CD4-positive, alpha-beta T cell (primary cell): Measurements from ENCODE around the gene KRT76. TPM values are rescaled to one million over a fixed set of nuclear protein-coding genes. Genes with fewer than 3 reads are reported as not detected.

Experiments used
- ATAC-seq: fragments of 200-7000 bp; cut with Tn5 transposase; one replicate; pipeline ENCODE4 v1.10.0; 2022; ENCODE audit warnings: mild to moderate bottlenecking; ENCODE audit not compliant: poor library complexity
- CTCF ChIA-PET: fragments of 350-600 bp; sonication (Branson Sonifier 250); formaldehyde crosslinking; loops from one replicate; lab custom pipeline; 2021; ENCODE audit warnings: antibody characterized with exemption, inconsistent platforms; lab: Charles Lee
- POLR2A ChIA-PET: fragments of 350-600 bp; sonication (Branson Sonifier 250); formaldehyde crosslinking; loops from one replicate; lab custom pipeline; 2021; ENCODE audit warnings: antibody characterized with exemption, inconsistent platforms; lab: Charles Lee
- DNase-seq, 14 experiments: peaks; one replicate each; pipeline ENCODE4 v3.0.0-alpha.2; 2013 to 2020; ENCODE audit warnings: mixed read lengths in 2 of 14
- H3K27ac ChIP-seq, 2 donors: one replicate each; pipeline versions ENCODE4 v1.5.1 to v1.7.0; 2013; ENCODE audit warnings: low read length in 2 of 2, low read depth in 1 of 2, mild to moderate bottlenecking in 1 of 2
- H3K27me3 ChIP-seq, 2 experiments: 1 replicate in 1 of 2; 2 replicates in 1 of 2; pipeline versions ENCODE4 v1.6.1 to v1.7.0; 2013; ENCODE audit warnings: low read length in 2 of 2, control low read depth in 1 of 2, mild to moderate bottlenecking in 1 of 2, moderate library complexity in 1 of 2; ENCODE audit not compliant: insufficient read depth in 2 of 2, control insufficient read depth in 1 of 2
- H3K36me3 ChIP-seq: one replicate; pipeline ENCODE4 v1.6.1; 2013; ENCODE audit warnings: low read length, control low read depth; ENCODE audit not compliant: insufficient read depth
- H3K4me1 ChIP-seq: one replicate; pipeline ENCODE4 v1.6.1; 2013; ENCODE audit warnings: low read length, control low read depth; ENCODE audit not compliant: insufficient read depth
- H3K4me3 ChIP-seq: one replicate; pipeline ENCODE4 v1.5.1; 2013; ENCODE audit warnings: mild to moderate bottlenecking, low read length, moderate library complexity
- H3K9me3 ChIP-seq, 2 experiments: 1 replicate in 1 of 2; 2 replicates in 1 of 2; pipeline versions ENCODE4 v1.6.1 to v1.7.0; 2013; ENCODE audit warnings: low read length in 2 of 2, mild to moderate bottlenecking in 2 of 2, control low read depth in 1 of 2, moderate library complexity in 1 of 2; ENCODE audit not compliant: control insufficient read depth in 1 of 2, insufficient read depth in 1 of 2
- H3K27ac Mint-ChIP-seq: one replicate; pipeline ENCODE4 v1.8.0; 2020; ENCODE audit warnings: mixed read lengths
- H3K27me3 Mint-ChIP-seq: one replicate; pipeline ENCODE4 v1.8.0; 2021; ENCODE audit warnings: mixed read lengths
- H3K36me3 Mint-ChIP-seq: one replicate; pipeline ENCODE4 v1.8.0; 2021; ENCODE audit warnings: low read depth, mixed read lengths
- H3K4me1 Mint-ChIP-seq: one replicate; pipeline ENCODE4 v1.8.0; 2021; ENCODE audit warnings: low read depth, mixed read lengths
- H3K4me3 Mint-ChIP-seq: one replicate; pipeline ENCODE4 v1.8.0; 2020; ENCODE audit warnings: mild to moderate bottlenecking, mixed read lengths
- H3K9me3 Mint-ChIP-seq: one replicate; pipeline ENCODE4 v1.8.0; 2020; ENCODE audit warnings: mixed read lengths
- CTCF ChIP-seq: fragments of 200-600 bp; IDR thresholded peaks from one replicate; pipeline ENCODE4 v1.8.0; 2022; ENCODE audit warnings: antibody characterized with exemption, mild to moderate bottlenecking
- intact Hi-C, 2 experiments: fragments of 100-400 bp; cut with DNase I in 1 of 2; cut with micrococcal nuclease in 1 of 2; formaldehyde crosslinking; loops; one replicate each; pipeline versions ENCODE4 v1.15.1 to v1.9.0; 2023 to 2025; cut with DNase I, micrococcal nuclease
- total RNA-seq, 174 experiments: library from RNA in 2 of 174; stranded (reverse) in 2 of 174; gene quantifications; one replicate each; pipeline ENCODE4 v1.2.3 and lab custom pipeline; 2021 to 2026

The KRT76 gene
- total RNA-seq, 2 experiments from 2014 or later, result not detected

GRCh38 chr12:52772188-52772587 lies 5.0 kb downstream of the KRT76 start:
- H3K4me1 Mint-ChIP-seq, result no peaks in the 10 kb centered on the region

GRCh38 chr12:52771505-52771904 lies 5.6 kb downstream of the KRT76 start:
- no peaks in the 10 kb centered on the region for H3K4me1 Mint-ChIP-seq
- no peak for TF ChIP-seq CTCF
- H3K4me1 ChIP-seq, result no peaks in the 10 kb centered on the region
- ChIA-PET CTCF (no interaction called here), POLR2A (no interaction called here)
- no peak overlapping the region for H3K27ac ChIP-seq
- DNase-seq, result no peak
- ATAC-seq, result no peak
- peaks cover 0 to 4% of the 10 kb centered on the region in 2 experiments for H3K9me3 ChIP-seq
- no peaks in the 10 kb centered on the region for H3K9me3 Mint-ChIP-seq
- H3K4me3 ChIP-seq, result no peak overlapping the region
- H3K27me3 Mint-ChIP-seq, result peaks cover 4% of the 10 kb centered on the region
- H3K36me3 Mint-ChIP-seq, result no peaks in the 10 kb centered on the region
- H3K27me3 ChIP-seq, result no peaks in the 10 kb centered on the region
- H3K36me3 ChIP-seq, result no peaks in the 10 kb centered on the region
- intact Hi-C loops, result no loop called here
- H3K4me3 Mint-ChIP-seq, result no peak overlapping the region
- H3K27ac Mint-ChIP-seq, result no peak overlapping the region

More at GRCh38 chr12:52772188-52772587, 5.0 kb downstream of the KRT76 start:
- no peak for ATAC-seq
- H3K27me3 ChIP-seq, result no peaks in the 10 kb centered on the region
- H3K27ac ChIP-seq, result no peak overlapping the region
- no peaks in the 10 kb centered on the region for H3K36me3 ChIP-seq
- Mint-ChIP-seq H3K4me3 (no peak overlapping the region), H3K9me3 (no peaks in the 10 kb centered on the region), H3K27me3 (peaks cover 4% of the 10 kb centered on the region), H3K27ac (no peak overlapping the region), H3K36me3 (no peaks in the 10 kb centered on the region)
- ChIA-PET POLR2A (no interaction called here), CTCF (no interaction called here)
- no peak overlapping the region for H3K4me3 ChIP-seq
- no peaks in the 10 kb centered on the region for H3K4me1 ChIP-seq
- H3K9me3 ChIP-seq, result peaks cover 0 to 8% of the 10 kb centered on the region in 2 experiments
- no peak for TF ChIP-seq CTCF
- DNase-seq, result no peak
- intact Hi-C loops, result no loop called here

- Mint-ChIP-seq H3K27ac (no peak overlapping the region), H3K27me3 (peaks cover 4% of the 10 kb centered on the region), H3K4me3 (no peak overlapping the region), H3K4me1 (no peaks in the 10 kb centered on the region), H3K36me3 (no peaks in the 10 kb centered on the region), H3K9me3 (no peaks in the 10 kb centered on the region)
- Histone ChIP-seq H3K27me3 (peaks cover 0 to 1% of the 10 kb centered on the region in 2 experiments), H3K4me3 (no peak overlapping the region), H3K36me3 (no peaks in the 10 kb centered on the region), H3K9me3 (peaks cover 0 to 4% of the 10 kb centered on the region in 2 experiments), H3K27ac (no peak overlapping the region), H3K4me1 (no peaks in the 10 kb centered on the region)
- DNase-seq (no peak), ATAC-seq (no peak)
- ChIA-PET CTCF (no interaction called here), POLR2A (no interaction called here)
- TF ChIP-seq CTCF, result no peak
- intact Hi-C loops, result no loop called here
Observed at GRCh38 chr12:52771088-52771487, 6.1 kb downstream of the KRT76 start.
